D721Med (cell line): ENCODE results near the gene GCGR.
"Not testable (repeated sequence)": the region's sequence is repeated elsewhere in the genome, so short reads cannot be mapped to it uniquely, and the experiment has no call there.

Experiments used
- DNase-seq: peaks from one replicate; pipeline ENCODE4 v3.0.0; 2011; ENCODE audit warnings: low spot score; ENCODE audit not compliant: insufficient read length
- FAIRE-seq: peaks from 2 replicates; lab custom pipeline; 2011; peaks lifted over from hg19 to GRCh38; lab: Jason Lieb, UNC
- CTCF ChIP-seq: IDR thresholded peaks from 2 replicates; pipeline ENCODE4 v1.5.1; 2012; ENCODE audit warnings: mild to moderate bottlenecking, control low read depth; ENCODE audit not compliant: insufficient read depth; ENCODE audit errors: missing control alignments

Gene GCGR

GRCh38 chr17:81833921-81834830 is 30.2 kb downstream of the GCGR start:
- DNase-seq (no peak), FAIRE-seq (no peak)
- no peak for TF ChIP-seq CTCF

GRCh38 chr17:81834831-81835267 is 30.9 kb downstream of the GCGR start, which contains the start of gene PPP1R27:
Gene PPP1R27, minus strand, starts transcription at chr17:81835050. Its CDS starts 97 bp downstream, at chr17:81834953.
- no peak for TF ChIP-seq CTCF
- no peak for FAIRE-seq
- no peak for DNase-seq

GRCh38 chr17:81837641-81838040 is 33.7 kb downstream of the GCGR start:
- no peak for DNase-seq
- no peak for FAIRE-seq
- no peak for TF ChIP-seq CTCF

- no peak for DNase-seq
- no peak for FAIRE-seq
- no peak for TF ChIP-seq CTCF
Observed at GRCh38 chr17:81838753-81839255, 34.9 kb downstream of the GCGR start.

GRCh38 chr17:81839301-81839700 is 35.4 kb downstream of the GCGR start:
- DNase-seq (no peak), FAIRE-seq (no peak)
- TF ChIP-seq CTCF, result no peak

GRCh38 chr17:81840059-81840458 is 36.1 kb downstream of the GCGR start:
- not testable (repeated sequence) for DNase-seq, FAIRE-seq

GRCh38 chr17:81840826-81841778 is 37.2 kb downstream of the GCGR start:
- FAIRE-seq, result no peak
- DNase-seq, result no peak
- no peak for TF ChIP-seq CTCF
